ENCODE results near the gene BABAM2. TPM values are rescaled to one million over a fixed set of nuclear protein-coding genes. Genes with fewer than 3 reads are reported as not detected.
A peak's percentile ranks its signal among the peaks of the same experiment; 100 is the strongest.

The BABAM2 gene
- total RNA-seq, 2 donors from 2014 or later, result 36.4 to 40.9 TPM

DNA sequence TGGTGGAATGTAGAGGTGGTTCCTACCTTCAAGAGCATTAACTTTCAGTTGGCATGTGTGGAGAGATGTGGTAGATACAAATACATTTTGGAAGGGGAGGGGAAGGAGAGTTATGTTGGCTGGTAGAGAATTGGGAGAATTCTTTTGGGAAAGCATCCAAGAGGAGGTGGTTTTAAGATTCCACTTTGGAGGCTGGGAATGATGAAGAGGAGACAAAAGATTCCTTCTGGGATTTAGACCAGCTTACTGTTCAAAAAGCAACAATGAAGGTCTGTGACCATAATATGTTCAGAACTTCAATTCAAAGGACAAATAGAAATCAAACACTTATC is 381.4 kb downstream of the BABAM2 start:
- no peaks in the 10 kb centered on the region for H3K9me3 ChIP-seq (ENCODE audit: control insufficient read depth, low read length)
- Mint-ChIP-seq H3K4me1 (peaks cover 53% of the 10 kb centered on the region), H3K27ac (no peak overlapping the region), H3K9me3 (no peaks in the 10 kb centered on the region), H3K27me3 (ENCODE audit: insufficient read depth) (no peaks in the 10 kb centered on the region), H3K36me3 (ENCODE audit: low read depth) (no peaks in the 10 kb centered on the region), H3K4me3 (no peak overlapping the region)
- peaks cover 16% of the 10 kb centered on the region for H3K4me1 ChIP-seq (ENCODE audit: control insufficient read depth, insufficient read depth, low read length)
- H3K9ac ChIP-seq (ENCODE audit: extremely low read depth, low read length, poor library complexity, severe bottlenecking), result no peak overlapping the region
- no peak overlapping the region for H3K27ac ChIP-seq (ENCODE audit: low read depth, low read length)
- TF ChIP-seq, protein P1, sequence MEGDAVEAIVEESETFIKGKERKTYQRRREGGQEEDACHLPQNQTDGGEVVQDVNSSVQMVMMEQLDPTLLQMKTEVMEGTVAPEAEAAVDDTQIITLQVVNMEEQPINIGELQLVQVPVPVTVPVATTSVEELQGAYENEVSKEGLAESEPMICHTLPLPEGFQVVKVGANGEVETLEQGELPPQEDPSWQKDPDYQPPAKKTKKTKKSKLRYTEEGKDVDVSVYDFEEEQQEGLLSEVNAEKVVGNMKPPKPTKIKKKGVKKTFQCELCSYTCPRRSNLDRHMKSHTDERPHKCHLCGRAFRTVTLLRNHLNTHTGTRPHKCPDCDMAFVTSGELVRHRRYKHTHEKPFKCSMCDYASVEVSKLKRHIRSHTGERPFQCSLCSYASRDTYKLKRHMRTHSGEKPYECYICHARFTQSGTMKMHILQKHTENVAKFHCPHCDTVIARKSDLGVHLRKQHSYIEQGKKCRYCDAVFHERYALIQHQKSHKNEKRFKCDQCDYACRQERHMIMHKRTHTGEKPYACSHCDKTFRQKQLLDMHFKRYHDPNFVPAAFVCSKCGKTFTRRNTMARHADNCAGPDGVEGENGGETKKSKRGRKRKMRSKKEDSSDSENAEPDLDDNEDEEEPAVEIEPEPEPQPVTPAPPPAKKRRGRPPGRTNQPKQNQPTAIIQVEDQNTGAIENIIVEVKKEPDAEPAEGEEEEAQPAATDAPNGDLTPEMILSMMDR (conservative IDR thresholded peaks at IDR 0.05), result no peak
- DNase-seq, result no peak
- no peak overlapping the region for H3K4me3 ChIP-seq (ENCODE audit: low read length)
- H3K36me3 ChIP-seq (ENCODE audit: control insufficient read depth, insufficient read depth, low read length), result no peaks in the 10 kb centered on the region
- H3K27me3 ChIP-seq (ENCODE audit: control insufficient read depth, insufficient read depth, low read length, poor library complexity, severe bottlenecking), result no peaks in the 10 kb centered on the region

GRCh38 chr2:28273751-28274150 is 383.2 kb downstream of the BABAM2 start:
- no peak overlapping the region for H3K4me3 ChIP-seq (ENCODE audit: low read length)
- H3K27ac Mint-ChIP-seq, result no peak overlapping the region
- no peak overlapping the region for H3K9ac ChIP-seq (ENCODE audit: extremely low read depth, low read length, poor library complexity, severe bottlenecking)
- DNase-seq, result no peak
- no peak overlapping the region for H3K27ac ChIP-seq (ENCODE audit: low read depth, low read length)
- no peaks in the 10 kb centered on the region for H3K36me3 Mint-ChIP-seq (ENCODE audit: low read depth)
- no peaks in the 10 kb centered on the region for H3K9me3 Mint-ChIP-seq
- H3K4me1 ChIP-seq (ENCODE audit: control insufficient read depth, insufficient read depth, low read length), result peaks cover 16% of the 10 kb centered on the region
- peaks cover 45% of the 10 kb centered on the region for H3K4me1 Mint-ChIP-seq
- TF ChIP-seq, protein P1 (conservative IDR thresholded peaks at IDR 0.05), result no peak
- no peaks in the 10 kb centered on the region for H3K27me3 ChIP-seq (ENCODE audit: control insufficient read depth, insufficient read depth, low read length, poor library complexity, severe bottlenecking)
- WGBS, 2 experiments (ENCODE audit: insufficient coverage in 1 of 2, insufficient read length in 1 of 2), result 93 to 96% methylated on average over 6 of the region's 6 CpGs
- no peaks in the 10 kb centered on the region for H3K27me3 Mint-ChIP-seq (ENCODE audit: insufficient read depth)
- H3K36me3 ChIP-seq (ENCODE audit: control insufficient read depth, insufficient read depth, low read length), result no peaks in the 10 kb centered on the region
- H3K9me3 ChIP-seq (ENCODE audit: control insufficient read depth, low read length), result no peaks in the 10 kb centered on the region
- H3K4me3 Mint-ChIP-seq, result no peak overlapping the region

GRCh38 chr2:28274911-28275685 is 384.6 kb downstream of the BABAM2 start:
- Histone ChIP-seq H3K9ac (ENCODE audit: extremely low read depth, low read length, poor library complexity, severe bottlenecking) (no peak overlapping the region), H3K4me3 (ENCODE audit: low read length) (no peak overlapping the region), H3K9me3 (ENCODE audit: control insufficient read depth, low read length) (no peaks in the 10 kb centered on the region), H3K36me3 (ENCODE audit: control insufficient read depth, insufficient read depth, low read length) (no peaks in the 10 kb centered on the region), H3K27ac (ENCODE audit: low read depth, low read length) (no peak overlapping the region), H3K4me1 (ENCODE audit: control insufficient read depth, insufficient read depth, low read length) (peaks cover 14% of the 10 kb centered on the region), H3K27me3 (ENCODE audit: control insufficient read depth, insufficient read depth, low read length, poor library complexity, severe bottlenecking) (no peaks in the 10 kb centered on the region)
- Mint-ChIP-seq H3K36me3 (ENCODE audit: low read depth) (no peaks in the 10 kb centered on the region), H3K9me3 (no peaks in the 10 kb centered on the region), H3K27ac (no peak overlapping the region), H3K4me1 (peaks cover 33% of the 10 kb centered on the region), H3K27me3 (ENCODE audit: insufficient read depth) (no peaks in the 10 kb centered on the region), H3K4me3 (no peak overlapping the region)
- WGBS, 2 experiments (ENCODE audit: insufficient coverage in 1 of 2, insufficient read length in 1 of 2), result 55 to 62% methylated on average over 8 to 11 of the region's 11 CpGs
- peak; percentile 77 for DNase-seq
- TF ChIP-seq, protein P1 (conservative IDR thresholded peaks at IDR 0.05), result no peak

Measured in endodermal cell (in vitro differentiated cells).